A673 (cell line): ENCODE data around the gene SMG7. TPM values are rescaled to one million over a fixed set of nuclear protein-coding genes. Genes with fewer than 3 reads are reported as not detected.

Experiments used
- BruUV-seq: library from RNA; stranded (reverse); fragments of 400-500 nt; replicated peaks from 2 replicates; lab custom pipeline; 2021; lab: Mats Ljungman, UMichigan
- CTCF ChIA-PET: fragments of 300-600 bp; sonication (Branson Sonifier 250); formaldehyde crosslinking; loops from one replicate; lab custom pipeline; 2022; ENCODE audit warnings: antibody characterized with exemption; lab: Charles Lee
- POLR2A ChIA-PET: fragments of 300-600 bp; sonication (Branson Sonifier 250); formaldehyde crosslinking; loops from one replicate; lab custom pipeline; 2022; ENCODE audit warnings: antibody characterized with exemption; ENCODE audit not compliant: low non-redundant PET; lab: Charles Lee
- DNase-seq: peaks from one replicate; pipeline ENCODE4 v3.0.0-alpha.2; 2015; ENCODE audit warnings: low spot score
- H3K27ac ChIP-seq: fragments of 200-600 bp; sonication (generic); 2 replicates; pipeline ENCODE4 v1.5.1; 2016; ENCODE audit warnings: mixed run types, low read depth, mild to moderate bottlenecking, mixed read lengths, antibody characterized with exemption, low read length; ENCODE audit not compliant: poor library complexity, severe bottlenecking
- H3K27me3 ChIP-seq: fragments of 200-600 bp; sonication (generic); replicated peaks from 2 replicates; pipeline ENCODE4 v1.6.1; 2017; ENCODE audit warnings: mixed run types, low read depth, mild to moderate bottlenecking, mixed read lengths, antibody characterized with exemption, low read length; ENCODE audit not compliant: insufficient read depth, poor library complexity
- H3K36me3 ChIP-seq: fragments of 200-600 bp; sonication (generic); 2 replicates; pipeline ENCODE4 v1.6.1; 2016; ENCODE audit warnings: mixed run types, mild to moderate bottlenecking, mixed read lengths, antibody characterized with exemption, low read length; ENCODE audit not compliant: insufficient read depth, poor library complexity, severe bottlenecking
- H3K4me1 ChIP-seq: fragments of 200-600 bp; sonication (generic); 2 replicates; pipeline ENCODE4 v1.6.1; 2017; ENCODE audit warnings: mixed run types, mild to moderate bottlenecking, mixed read lengths, antibody characterized with exemption, low read length; ENCODE audit not compliant: insufficient read depth, poor library complexity, severe bottlenecking
- H3K4me3 ChIP-seq: fragments of 200-600 bp; sonication (generic); 2 replicates; pipeline ENCODE4 v1.5.1; 2016; ENCODE audit warnings: low read depth, mixed run types, mild to moderate bottlenecking, mixed read lengths, low read length; ENCODE audit not compliant: poor library complexity, severe bottlenecking
- H3K9me3 ChIP-seq: fragments of 200-600 bp; sonication (generic); 2 replicates; pipeline ENCODE4 v1.6.1; 2016; ENCODE audit warnings: mixed run types, low read depth, mild to moderate bottlenecking, mixed read lengths, antibody characterized with exemption, low read length; ENCODE audit not compliant: poor library complexity, severe bottlenecking
- CTCF ChIP-seq: fragments of 300-800, 200-600 bp; sonication (generic); conservative IDR thresholded peaks from 2 replicates; pipeline ENCODE4 v1.5.1; 2017; ENCODE audit warnings: low read depth, mild to moderate bottlenecking, antibody characterized with exemption, low read length, moderate library complexity, mixed read lengths
- EZH2 ChIP-seq: fragments of 200-600 bp; sonication (generic); IDR thresholded peaks from 2 replicates; pipeline ENCODE4 v1.6.1; 2017; ENCODE audit warnings: borderline replicate concordance, low read depth, mild to moderate bottlenecking, mixed read lengths, antibody characterized with exemption, low read length; ENCODE audit not compliant: poor library complexity, severe bottlenecking
- intact Hi-C: fragments of 100-400 bp; cut with micrococcal nuclease; formaldehyde crosslinking; loops from one replicate; pipeline ENCODE4 v1.10.0; 2022; ENCODE audit not compliant: unreplicated experiment
- total RNA-seq: library from RNA; stranded (reverse); gene quantifications from 2 replicates; pipeline ENCODE4 v1.2.3, GENCODE V29; 2021

Gene SMG7
- total RNA-seq, 1 experiment from 2014 or later: 90.7 TPM

GRCh38 chr1:183553331-183553730 is 81.0 kb downstream of the SMG7 start:
- H3K27me3 ChIP-seq: no peaks in the 10 kb centered on the region
- CTCF ChIA-PET: no interaction called here
- no peak for DNase-seq
- H3K4me1 ChIP-seq: no peaks in the 10 kb centered on the region
- no peak overlapping the region for H3K4me3 ChIP-seq
- POLR2A ChIA-PET: no interaction called here
- intact Hi-C loops: no loop called here
- H3K36me3 ChIP-seq: peaks cover 56% of the 10 kb centered on the region
- no TSS peak for BruUV-seq
- TF ChIP-seq CTCF (no peak), EZH2 (no peak)
- H3K9me3 ChIP-seq: no peaks in the 10 kb centered on the region
- H3K27ac ChIP-seq: no peak overlapping the region

- Histone ChIP-seq H3K4me1 (no peaks in the 10 kb centered on the region), H3K36me3 (peaks cover 52% of the 10 kb centered on the region), H3K9me3 (no peaks in the 10 kb centered on the region), H3K4me3 (no peak overlapping the region), H3K27ac (no peak overlapping the region), H3K27me3 (no peaks in the 10 kb centered on the region)
- no TSS peak for BruUV-seq
- TF ChIP-seq EZH2 (no peak), CTCF (no peak)
- DNase-seq: no peak
- POLR2A ChIA-PET: no interaction called here
- intact Hi-C loops: no loop called here
- CTCF ChIA-PET: interaction anchor here (0.6 kb wide), 1 partner anchor 131 kb away, joined by 3 read pairs; no protein-coding TSS in a partner anchor
These were observed 81.5 kb downstream of the SMG7 start for GRCh38 chr1:183553764-183554163.

- Histone ChIP-seq H3K9me3 (no peaks in the 10 kb centered on the region), H3K36me3 (peaks cover 44% of the 10 kb centered on the region), H3K27me3 (no peaks in the 10 kb centered on the region), H3K4me1 (no peaks in the 10 kb centered on the region), H3K27ac (no peak overlapping the region), H3K4me3 (no peak overlapping the region)
- TF ChIP-seq EZH2: no peak
- TF ChIP-seq CTCF: no peak
- no TSS peak for BruUV-seq
- intact Hi-C loops: no loop called here
- no peak for DNase-seq
- ChIA-PET CTCF (interaction anchor here (0.6 kb wide), 1 partner anchor 130 kb away, joined by 3 read pairs; no protein-coding TSS in a partner anchor), POLR2A (no interaction called here)
These were observed 82.3 kb downstream of the SMG7 start for GRCh38 chr1:183554577-183554976.
